Tibial nerve (tissue), 4 donors: ENCODE results near the gene DIP2C. TPM values are rescaled to one million over a fixed set of nuclear protein-coding genes. Genes with fewer than 3 reads are reported as not detected.

Source experiments
- DNase-seq, 2 donors: peaks; one replicate each; pipeline ENCODE4 v3.0.0-alpha.2; 2019; ENCODE audit warnings: low spot score in 2 of 2
- H3K27ac ChIP-seq, 4 donors: fragments of 200-600 bp; sonication (generic) in 3 of 4; one replicate each; pipeline ENCODE4 v1.5.1; 2017 to 2019; ENCODE audit warnings: mild to moderate bottlenecking in 1 of 4
- H3K27me3 ChIP-seq, 2 donors: fragments of 200-600 bp; sonication (generic) in 1 of 2; one replicate each; pipeline versions ENCODE4 v1.5.1 to v1.6.0; 2017 to 2019
- H3K36me3 ChIP-seq, 3 donors: fragments of 200-600 bp; sonication (generic); one replicate each; pipeline ENCODE4 v1.5.1; 2018 to 2019
- H3K4me1 ChIP-seq, 4 donors: fragments of 200-600 bp; sonication (generic) in 3 of 4; one replicate each; pipeline ENCODE4 v1.5.1; 2017 to 2019
- H3K4me3 ChIP-seq, 4 donors: fragments of 200-600 bp; sonication (generic) in 3 of 4; one replicate each; pipeline ENCODE4 v1.5.1; 2017 to 2019; ENCODE audit warnings: mild to moderate bottlenecking in 1 of 4, moderate library complexity in 1 of 4
- H3K9me3 ChIP-seq, 4 donors: fragments of 200-600 bp; sonication (generic) in 3 of 4; one replicate each; pipeline ENCODE4 v1.5.1; 2017 to 2019
- CTCF ChIP-seq, 5 experiments: fragments of 200-600 bp in 3 of 5; fragments of 450-650 bp in 2 of 5; sonication (generic) in 3 of 5; IDR thresholded peaks; one replicate each; pipeline ENCODE4 v1.5.1; 2016 to 2019; ENCODE audit warnings: antibody characterized with exemption in 5 of 5, mild to moderate bottlenecking in 3 of 5, moderate library complexity in 2 of 5
- EP300 ChIP-seq, 2 donors: sonication (generic); formaldehyde crosslinking; IDR thresholded peaks; one replicate each; pipeline ENCODE4 v1.6.1; 2017; ENCODE audit warnings: antibody characterized with exemption in 2 of 2, mild to moderate bottlenecking in 1 of 2
- POLR2A ChIP-seq, 2 donors: fragments of 450-650 bp; IDR thresholded peaks; one replicate each; pipeline ENCODE4 v1.6.1; 2017; ENCODE audit warnings: antibody characterized with exemption in 2 of 2, mild to moderate bottlenecking in 2 of 2, moderate library complexity in 2 of 2
- WGBS, 2 donors: methylation state at CpG; one replicate each; pipeline ENCODE4 v1.1.5; 2018; 5-methylcytosine and 5-hydroxymethylcytosine counted together
- total RNA-seq, 4 donors: library from RNA; depleted of rRNA; stranded (reverse); fragments of >200 nt; gene quantifications; one replicate each; pipeline ENCODE4 v1.1.0, GENCODE V29; 2016

The DIP2C gene
- total RNA-seq, 4 donors from 2014 or later: 31.4 to 46.5 (median 36.0) TPM

GRCh38 chr10:536935-537334, 152.5 kb downstream of the DIP2C start:
- Histone ChIP-seq H3K27me3 (no peaks in the 10 kb centered on the region), H3K36me3 (no peaks in the 10 kb centered on the region), H3K4me1 (peaks cover 0 to 12% (median under 1%) of the 10 kb centered on the region in 4 donors), H3K27ac (no peak overlapping the region), H3K4me3 (no peak overlapping the region), H3K9me3 (no peaks in the 10 kb centered on the region)
- 75% methylated on average over 5 of the region's 5 CpGs for WGBS, 2 donors
- TF ChIP-seq CTCF (IDR thresholded peaks at IDR 0.05) (no peak), POLR2A (IDR thresholded peaks at IDR 0.05) (no peak), EP300 (IDR thresholded peaks at IDR 0.05) (no peak)
- DNase-seq: no peak

GRCh38 chr10:536371-536925, 153.0 kb downstream of the DIP2C start:
- Histone ChIP-seq H3K9me3 (no peaks in the 10 kb centered on the region), H3K4me3 (no peak overlapping the region), H3K27me3 (no peaks in the 10 kb centered on the region), H3K4me1 (peaks cover 0 to 8% (median 0%) of the 10 kb centered on the region in 4 donors), H3K27ac (no peak overlapping the region), H3K36me3 (no peaks in the 10 kb centered on the region)
- 78 to 85% methylated on average over 9 of the region's 9 CpGs for WGBS, 2 donors
- DNase-seq: no peak
- TF ChIP-seq POLR2A (IDR thresholded peaks at IDR 0.05): no peak
- TF ChIP-seq EP300 (IDR thresholded peaks at IDR 0.05): no peak
- no peak for TF ChIP-seq CTCF (IDR thresholded peaks at IDR 0.05)

- Histone ChIP-seq H3K9me3 (no peaks in the 10 kb centered on the region), H3K27ac (no peak overlapping the region), H3K4me3 (no peak overlapping the region), H3K36me3 (no peaks in the 10 kb centered on the region), H3K4me1 (peaks cover 0 to 8% (median 0%) of the 10 kb centered on the region in 4 donors), H3K27me3 (no peaks in the 10 kb centered on the region)
- no peak for DNase-seq
- no peak for TF ChIP-seq POLR2A (IDR thresholded peaks at IDR 0.05)
- TF ChIP-seq CTCF (IDR thresholded peaks at IDR 0.05): no peak
- no peak for TF ChIP-seq EP300 (IDR thresholded peaks at IDR 0.05)
- 95 to 98% methylated on average over 8 of the region's 8 CpGs for WGBS, 2 donors
Observed at GRCh38 chr10:535952-536351, 153.5 kb downstream of the DIP2C start.

- peaks cover 0 to 8% (median 0%) of the 10 kb centered on the region in 4 donors for H3K4me1 ChIP-seq
- H3K27ac ChIP-seq: no peak overlapping the region
- H3K27me3 ChIP-seq: no peaks in the 10 kb centered on the region
- H3K4me3 ChIP-seq: no peak overlapping the region
- WGBS, 2 donors: 80 to 94% methylated on average over 7 to 9 of the region's 9 CpGs
- H3K9me3 ChIP-seq: no peaks in the 10 kb centered on the region
- TF ChIP-seq EP300 (IDR thresholded peaks at IDR 0.05) (no peak), CTCF (IDR thresholded peaks at IDR 0.05) (no peak), POLR2A (IDR thresholded peaks at IDR 0.05) (no peak)
- no peak for DNase-seq
- H3K36me3 ChIP-seq: no peaks in the 10 kb centered on the region
Observed at GRCh38 chr10:535051-535450, 154.4 kb downstream of the DIP2C start.

- 80 to 89% methylated on average over 14 of the region's 14 CpGs for WGBS, 2 donors
- Histone ChIP-seq H3K27ac (no peak overlapping the region), H3K36me3 (no peaks in the 10 kb centered on the region), H3K4me3 (no peak overlapping the region), H3K4me1 (peaks cover 0 to 8% (median 0%) of the 10 kb centered on the region in 4 donors), H3K9me3 (no peaks in the 10 kb centered on the region), H3K27me3 (no peaks in the 10 kb centered on the region)
- DNase-seq: no peak
- TF ChIP-seq CTCF (IDR thresholded peaks at IDR 0.05): no peak
- no peak for TF ChIP-seq POLR2A (IDR thresholded peaks at IDR 0.05)
- TF ChIP-seq EP300 (IDR thresholded peaks at IDR 0.05): no peak
Observed at GRCh38 chr10:534047-534566, 155.4 kb downstream of the DIP2C start.
